ENCODE results near the gene HSPB6.
"Not testable (repeated sequence)": the region's sequence is repeated elsewhere in the genome, so short reads cannot be mapped to it uniquely, and the experiment has no call there.

The HSPB6 gene

DNA sequence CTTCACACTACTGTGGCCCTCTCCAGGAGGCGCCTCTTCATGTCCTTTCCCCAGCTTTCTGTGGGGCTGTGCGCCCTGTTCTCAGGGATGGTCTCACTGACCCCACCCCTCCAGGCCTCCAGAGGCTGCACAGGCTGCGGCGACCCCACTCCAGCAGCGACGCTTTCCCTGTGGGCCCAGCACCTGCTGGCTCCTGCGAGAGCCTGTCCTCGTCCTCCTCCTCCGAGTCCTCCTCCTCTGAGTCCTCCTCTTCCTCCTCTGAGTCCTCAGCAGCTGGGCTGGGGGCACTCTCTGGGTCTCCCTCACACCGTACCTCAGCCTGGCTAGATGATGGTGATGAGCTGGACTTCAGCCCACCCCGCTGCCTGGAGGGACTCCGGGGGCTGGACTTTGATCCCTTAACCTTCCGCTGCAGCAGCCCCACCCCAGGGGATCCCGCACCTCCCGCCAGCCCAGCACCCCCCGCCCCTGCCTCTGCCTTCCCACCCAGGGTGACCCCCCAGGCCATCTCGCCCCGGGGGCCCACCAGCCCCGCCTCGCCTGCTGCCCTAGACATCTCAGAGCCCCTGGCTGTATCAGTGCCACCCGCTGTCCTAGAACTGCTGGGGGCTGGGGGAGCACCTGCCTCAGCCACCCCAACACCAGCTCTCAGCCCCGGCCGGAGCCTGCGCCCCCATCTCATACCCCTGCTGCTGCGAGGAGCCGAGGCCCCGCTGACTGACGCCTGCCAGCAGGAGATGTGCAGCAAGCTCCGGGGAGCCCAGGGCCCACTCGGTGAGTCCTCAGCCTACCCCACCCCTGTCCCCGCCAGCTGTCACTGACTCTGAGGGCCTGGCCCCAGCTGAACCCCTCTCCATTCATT lies 29.7 kb upstream of the HSPB6 start:
- no peak for DNase-seq (ENCODE audit: low spot score)

DNA sequence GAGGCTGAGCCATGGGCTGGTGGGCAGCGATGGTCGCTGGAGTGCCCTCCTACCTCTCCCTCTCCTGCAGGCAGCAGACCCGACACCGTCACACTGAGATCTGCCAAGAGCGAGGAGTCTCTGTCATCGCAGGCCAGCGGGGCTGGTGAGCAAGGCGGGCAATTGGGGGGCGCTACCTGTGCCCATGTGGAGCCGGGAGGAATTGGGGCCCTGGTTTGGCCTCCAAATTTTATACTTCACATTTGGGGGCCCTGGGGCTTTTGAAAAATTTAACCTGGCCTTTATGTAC lies 28.5 kb upstream of the HSPB6 start:
- DNase-seq (ENCODE audit: low spot score): no peak

DNA sequence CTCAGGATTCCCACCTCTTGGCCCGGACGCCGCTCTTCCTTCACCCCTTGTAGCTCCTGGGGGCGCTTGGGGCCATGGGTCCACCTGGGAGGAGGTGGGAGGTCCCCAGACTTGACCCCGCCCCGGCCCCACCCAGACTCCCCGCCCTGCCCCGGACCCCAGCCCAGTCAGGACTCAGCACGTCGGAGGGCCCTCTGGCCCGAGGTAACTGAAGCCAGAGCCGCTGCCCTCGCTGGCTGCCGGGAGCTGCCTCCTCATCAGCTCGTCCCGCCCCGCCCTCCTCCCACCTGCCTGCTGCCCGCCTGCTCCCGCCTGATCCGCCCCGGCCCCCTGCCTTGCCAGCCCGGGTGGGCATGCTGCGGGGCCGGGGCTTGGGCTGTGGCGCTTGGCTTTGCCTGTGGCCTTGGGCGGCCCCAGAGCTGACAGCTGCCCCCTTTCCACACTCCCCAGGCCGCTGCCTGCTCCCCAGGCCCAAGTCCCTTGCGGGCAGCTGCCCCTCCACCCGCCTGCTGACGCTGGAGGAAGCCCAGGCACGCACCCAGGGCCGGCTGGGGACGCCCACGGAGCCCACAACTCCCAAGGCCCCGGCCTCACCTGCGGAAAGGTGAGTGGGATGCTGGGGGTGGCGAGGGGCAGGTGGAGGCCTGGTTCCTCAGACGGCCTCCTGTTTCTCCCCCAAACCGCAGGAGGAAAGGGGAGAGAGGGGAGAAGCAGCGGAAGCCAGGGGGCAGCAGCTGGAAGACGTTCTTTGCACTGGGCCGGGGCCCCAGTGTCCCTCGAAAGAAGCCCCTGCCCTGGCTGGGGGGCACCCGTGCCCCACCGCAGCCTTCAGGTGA lies 27.9 kb upstream of the HSPB6 start:
- no peak for DNase-seq (ENCODE audit: low spot score)

DNA sequence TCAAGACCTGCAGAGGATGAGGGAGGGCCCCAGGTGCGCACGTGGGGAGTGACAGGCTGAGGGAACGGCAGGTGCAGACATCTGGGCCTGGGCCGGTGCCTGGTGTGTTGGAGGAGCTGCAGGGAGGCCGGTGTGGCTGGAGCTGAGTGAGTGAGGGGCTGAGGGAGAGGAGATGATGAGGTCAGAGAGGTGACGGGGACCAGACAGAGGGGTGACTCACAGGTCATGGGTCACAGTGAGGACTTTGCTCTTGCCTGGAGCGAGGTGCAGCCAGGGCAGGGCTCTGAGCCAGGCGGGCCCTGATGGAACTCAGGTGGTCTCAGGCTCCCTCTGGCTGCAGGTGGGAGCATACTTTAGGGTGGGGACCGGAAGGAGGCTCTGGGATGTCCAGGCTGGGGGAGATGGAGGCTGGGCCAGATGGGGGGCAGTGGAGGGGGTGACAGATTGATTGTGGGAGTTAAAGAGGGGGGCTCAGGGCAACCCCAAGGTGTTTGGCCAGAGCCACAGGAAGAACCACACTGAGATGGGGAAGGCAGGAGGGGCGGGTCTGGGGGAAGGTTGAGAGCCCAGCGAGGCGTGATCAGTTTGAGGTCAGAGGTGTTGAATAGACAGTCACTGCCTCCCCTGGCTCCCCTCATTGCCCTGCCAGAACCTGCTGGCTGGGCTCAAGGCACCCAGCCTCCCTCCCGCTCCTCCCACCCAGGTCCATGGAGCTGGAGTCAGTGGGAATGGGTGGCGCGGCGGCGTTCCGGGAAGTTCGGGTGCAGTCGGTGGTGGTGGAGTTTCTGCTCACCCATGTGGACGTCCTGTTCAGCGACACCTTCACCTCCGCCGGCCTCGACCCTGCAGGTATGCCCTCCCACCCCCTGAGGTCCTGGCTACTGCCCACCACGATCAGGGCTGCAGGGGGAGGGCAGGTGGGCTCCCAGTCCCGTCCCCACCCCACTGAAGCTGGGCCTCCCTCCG lies 26.9 kb upstream of the HSPB6 start:
- no peak for DNase-seq (ENCODE audit: low spot score)

DNA sequence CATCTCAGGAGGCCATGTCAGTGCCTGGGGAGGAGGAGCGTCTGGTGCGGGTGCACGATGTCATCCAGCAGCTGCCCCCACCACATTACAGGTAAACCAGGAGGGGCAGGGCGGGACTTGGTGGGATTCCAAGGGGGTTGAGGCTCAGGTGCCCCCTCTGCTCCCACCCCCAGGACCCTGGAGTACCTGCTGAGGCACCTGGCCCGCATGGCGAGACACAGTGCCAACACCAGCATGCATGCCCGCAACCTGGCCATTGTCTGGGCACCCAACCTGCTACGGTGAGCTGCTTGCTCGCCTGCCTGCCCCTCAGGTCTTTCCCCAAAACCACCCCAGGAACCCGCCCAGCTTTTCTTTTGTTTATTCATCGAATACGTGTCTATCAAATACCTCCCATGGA lies 25.8 kb upstream of the HSPB6 start:
- no peak for DNase-seq (ENCODE audit: low spot score)

DNA sequence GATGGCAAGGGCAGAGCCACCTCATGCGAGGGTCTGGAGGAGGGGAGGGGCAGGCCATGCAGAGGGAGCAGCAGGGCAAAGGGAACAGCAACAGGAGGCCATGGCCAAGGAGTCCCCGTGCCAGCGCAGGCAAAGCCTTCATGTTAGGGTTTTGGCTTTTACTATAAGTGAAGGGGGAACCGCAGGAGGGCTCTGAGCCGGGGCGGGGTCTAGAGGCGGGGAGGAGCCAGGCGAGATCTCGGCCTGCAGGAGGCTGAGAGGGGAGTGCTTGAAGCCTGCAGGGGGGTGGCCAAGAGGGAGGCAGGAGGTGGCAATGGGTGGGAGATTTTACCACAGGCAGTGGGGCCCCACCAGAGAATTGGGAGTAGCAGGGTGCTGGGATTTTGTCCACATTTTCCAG lies 24.8 kb upstream of the HSPB6 start:
- no peak for DNase-seq (ENCODE audit: low spot score)

DNA sequence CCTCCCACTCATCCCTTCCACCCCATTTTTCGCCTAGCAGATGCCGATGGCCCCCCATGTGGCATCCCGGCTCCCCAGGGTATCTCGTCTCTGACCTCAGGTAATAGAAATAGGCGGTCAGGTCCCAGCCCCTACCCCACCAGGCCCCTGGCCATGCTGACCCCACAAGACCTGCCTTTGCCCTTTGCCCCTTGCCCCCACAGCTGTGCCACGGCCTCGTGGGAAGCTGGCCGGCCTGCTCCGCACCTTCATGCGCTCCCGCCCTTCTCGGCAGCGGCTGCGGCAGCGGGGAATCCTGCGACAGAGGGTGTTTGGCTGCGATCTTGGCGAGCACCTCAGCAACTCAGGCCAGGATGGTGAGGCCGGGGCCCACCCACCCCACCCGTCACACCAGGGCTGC lies 23.9 kb upstream of the HSPB6 start:
- no peak for DNase-seq (ENCODE audit: low spot score)

DNA sequence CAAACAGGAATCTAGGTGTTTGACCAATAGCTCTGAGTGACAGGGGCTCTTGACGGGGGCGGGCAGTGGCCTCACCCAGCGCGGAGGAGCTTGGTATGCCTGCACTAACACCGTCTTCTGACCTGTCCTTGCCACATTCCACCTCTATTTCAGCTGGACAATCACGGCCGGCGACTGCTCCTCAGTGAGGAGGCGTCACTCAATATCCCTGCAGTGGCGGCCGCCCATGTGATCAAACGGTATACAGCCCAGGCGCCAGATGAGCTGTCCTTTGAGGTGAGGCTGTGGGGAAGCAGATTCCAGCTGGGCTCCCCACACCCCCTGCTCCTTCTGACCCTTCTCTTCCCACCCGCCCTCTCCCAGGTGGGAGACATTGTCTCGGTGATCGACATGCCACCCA lies 23.2 kb upstream of the HSPB6 start:
- no peak for DNase-seq (ENCODE audit: low spot score)

DNA sequence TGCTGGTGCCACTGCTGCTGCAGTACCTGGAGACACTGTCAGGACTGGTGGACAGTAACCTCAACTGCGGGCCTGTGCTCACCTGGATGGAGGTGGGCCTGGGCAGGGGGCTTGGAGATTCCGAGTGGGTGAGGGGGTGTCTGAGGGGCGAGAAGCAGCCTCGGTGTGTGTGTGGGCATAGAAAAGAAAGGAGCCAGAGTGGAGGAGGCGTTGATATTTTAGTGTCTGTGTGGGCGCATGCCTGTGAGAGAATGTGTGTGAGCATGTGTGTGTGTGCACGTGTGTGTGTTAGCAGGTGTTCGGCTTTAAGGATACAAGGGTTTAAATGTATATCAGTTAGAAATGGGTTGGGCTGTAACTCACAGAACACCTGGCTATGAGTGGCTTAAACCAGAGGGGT lies 22.2 kb upstream of the HSPB6 start:
- no peak for DNase-seq (ENCODE audit: low spot score)

DNA sequence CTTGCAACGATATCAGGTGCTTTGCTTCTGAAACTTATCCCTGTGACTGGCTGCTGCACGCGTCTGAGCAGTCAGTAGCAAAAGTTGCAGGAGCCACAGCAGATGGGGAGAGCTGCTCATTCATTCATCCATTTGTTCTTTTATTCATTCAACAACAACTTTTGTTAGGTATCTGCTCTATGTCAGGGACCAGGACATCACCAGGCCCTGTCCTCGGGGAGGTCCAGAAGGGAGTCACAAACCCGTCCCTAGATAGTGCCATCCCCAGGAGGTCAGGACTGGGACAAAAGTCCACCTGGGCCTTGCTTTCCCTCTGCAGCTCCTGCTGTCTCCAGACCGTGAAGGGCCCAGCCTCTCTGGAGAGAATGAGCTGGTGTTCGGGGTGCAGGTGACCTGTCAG lies 21.1 kb upstream of the HSPB6 start:
- DNase-seq (ENCODE audit: low spot score): no peak

DNA sequence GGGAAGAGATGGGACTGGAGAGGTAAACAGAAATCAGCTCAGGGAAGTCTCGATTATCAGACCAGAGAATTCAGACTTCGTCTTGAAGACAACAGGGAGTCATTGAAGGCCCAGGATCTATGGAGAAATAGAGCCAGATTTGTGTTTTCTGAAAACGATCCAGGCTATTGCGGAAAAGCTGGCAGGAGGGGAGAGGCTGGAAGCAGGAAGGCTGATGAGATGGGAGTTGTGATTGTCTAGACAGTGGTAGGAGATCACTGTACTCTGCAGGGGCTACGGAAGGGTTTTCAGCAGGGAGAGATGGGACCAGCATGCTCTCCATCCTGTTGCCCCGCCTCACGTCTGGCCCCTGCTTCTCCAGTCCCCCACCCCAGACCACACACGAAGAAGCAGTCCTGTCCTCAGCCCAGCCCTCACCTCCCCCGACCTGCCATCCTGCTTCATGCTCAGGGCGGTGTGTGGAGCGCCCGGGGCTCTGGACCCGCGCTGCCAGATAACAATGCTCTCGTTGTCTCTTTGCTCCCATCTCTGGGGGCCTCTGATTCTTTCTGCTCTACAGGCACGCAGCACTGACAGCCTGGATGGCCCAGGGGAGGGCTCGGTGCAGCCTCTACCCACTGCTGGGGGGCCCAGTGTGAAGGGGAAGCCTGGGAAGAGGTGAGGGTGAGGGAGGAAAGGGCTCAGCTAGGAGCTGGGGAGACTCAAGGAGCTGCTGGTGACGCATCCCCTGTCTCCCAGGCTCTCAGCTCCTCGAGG lies 20.4 kb upstream of the HSPB6 start:
- peak; percentile 79 for DNase-seq (ENCODE audit: low spot score)

DNA sequence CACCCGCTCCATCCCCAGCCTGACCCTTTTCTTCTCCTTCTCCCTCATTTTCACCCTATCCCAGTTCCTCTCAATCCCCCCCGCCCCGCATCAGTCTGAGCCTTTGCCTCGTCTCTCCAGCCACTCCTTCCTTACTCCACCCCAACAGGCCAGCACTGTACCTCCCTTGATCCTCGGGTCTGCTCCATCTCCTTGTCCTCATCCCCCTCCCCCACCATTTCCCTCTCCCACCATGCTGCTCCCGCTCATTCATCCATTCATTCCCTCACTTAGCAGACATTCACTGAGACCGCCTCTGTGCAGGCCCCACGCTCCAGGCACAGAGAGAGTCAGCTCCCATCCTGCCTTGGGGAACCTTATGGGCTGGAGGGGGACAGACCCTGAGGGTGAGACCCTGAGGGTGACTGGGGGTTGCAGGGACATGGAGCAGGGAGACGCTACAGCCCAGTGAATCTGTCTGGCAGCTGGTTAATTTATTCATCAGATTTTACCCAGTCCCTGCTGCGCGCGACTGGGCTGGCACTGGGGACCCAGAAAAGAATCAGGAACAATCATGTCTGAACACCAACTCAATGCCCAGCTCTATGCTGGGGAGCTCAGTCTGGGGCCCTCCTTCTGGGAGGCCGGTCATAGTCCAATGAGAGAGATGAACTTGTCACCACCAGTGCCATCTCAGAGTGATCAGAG lies 19.4 kb upstream of the HSPB6 start:
- DNase-seq (ENCODE audit: low spot score): peak; percentile 20

DNA sequence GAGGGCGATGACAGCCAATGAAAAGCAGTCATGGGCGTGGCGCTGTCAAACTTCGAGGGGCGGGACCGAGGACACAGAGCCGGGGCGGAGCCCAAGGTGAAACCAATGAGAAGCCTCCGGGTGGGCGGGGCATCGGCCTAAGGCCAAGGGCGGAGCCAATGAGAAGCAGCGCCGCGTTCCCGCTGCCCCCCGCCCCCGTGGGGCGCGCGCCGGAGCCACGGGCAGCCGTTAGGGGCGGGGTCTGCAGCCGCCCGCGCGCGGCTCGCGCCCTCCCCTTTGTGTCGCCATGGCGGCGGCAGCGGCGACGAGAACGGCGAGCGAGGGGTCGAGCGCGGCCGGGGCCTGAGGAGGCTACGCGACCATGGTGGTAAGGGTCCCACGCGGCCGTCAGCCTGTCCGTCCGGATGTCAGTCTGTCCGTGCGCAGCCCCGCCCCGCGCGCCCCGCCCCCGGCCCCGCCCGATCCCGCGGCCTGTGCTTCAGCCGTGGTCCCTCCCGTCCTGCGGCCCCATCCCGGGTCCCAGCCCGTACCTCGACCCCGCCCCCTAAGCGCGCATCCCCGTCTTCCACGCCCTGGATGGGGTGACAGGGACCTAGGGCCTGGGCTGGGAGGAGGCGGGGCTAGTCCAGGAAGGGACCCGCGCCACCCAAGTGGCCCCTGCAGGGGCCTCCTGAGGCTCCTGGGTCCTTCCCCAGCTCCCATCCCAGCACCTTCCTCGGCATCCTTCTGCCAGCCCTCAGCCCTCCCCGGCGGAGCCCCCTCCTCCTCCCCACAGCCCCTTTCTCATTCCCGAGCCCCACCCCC lies 18.7 kb upstream of the HSPB6 start, which contains the start of gene ARHGAP33:
Gene ARHGAP33 (plus strand): TSS at position 267 of the 804 bp plus-strand sequence. CDS start 95 bp downstream, at position 362.
- peak; percentile 97 for DNase-seq (ENCODE audit: low spot score)

DNA sequence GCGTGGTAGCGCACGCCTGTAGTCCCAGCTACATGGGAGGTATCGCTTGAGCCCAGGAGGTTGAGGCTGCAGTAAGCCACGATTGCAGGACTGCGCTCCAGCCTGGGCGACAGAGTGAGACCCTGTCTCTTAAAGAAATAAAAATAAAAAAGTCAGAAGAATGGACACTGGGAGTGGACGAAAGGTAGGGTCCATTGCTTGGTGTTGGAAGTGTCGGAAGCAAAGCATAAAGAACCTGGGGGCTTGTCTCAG lies 18.1 kb upstream of the HSPB6 start:
- DNase-seq (ENCODE audit: low spot score): no peak

DNA sequence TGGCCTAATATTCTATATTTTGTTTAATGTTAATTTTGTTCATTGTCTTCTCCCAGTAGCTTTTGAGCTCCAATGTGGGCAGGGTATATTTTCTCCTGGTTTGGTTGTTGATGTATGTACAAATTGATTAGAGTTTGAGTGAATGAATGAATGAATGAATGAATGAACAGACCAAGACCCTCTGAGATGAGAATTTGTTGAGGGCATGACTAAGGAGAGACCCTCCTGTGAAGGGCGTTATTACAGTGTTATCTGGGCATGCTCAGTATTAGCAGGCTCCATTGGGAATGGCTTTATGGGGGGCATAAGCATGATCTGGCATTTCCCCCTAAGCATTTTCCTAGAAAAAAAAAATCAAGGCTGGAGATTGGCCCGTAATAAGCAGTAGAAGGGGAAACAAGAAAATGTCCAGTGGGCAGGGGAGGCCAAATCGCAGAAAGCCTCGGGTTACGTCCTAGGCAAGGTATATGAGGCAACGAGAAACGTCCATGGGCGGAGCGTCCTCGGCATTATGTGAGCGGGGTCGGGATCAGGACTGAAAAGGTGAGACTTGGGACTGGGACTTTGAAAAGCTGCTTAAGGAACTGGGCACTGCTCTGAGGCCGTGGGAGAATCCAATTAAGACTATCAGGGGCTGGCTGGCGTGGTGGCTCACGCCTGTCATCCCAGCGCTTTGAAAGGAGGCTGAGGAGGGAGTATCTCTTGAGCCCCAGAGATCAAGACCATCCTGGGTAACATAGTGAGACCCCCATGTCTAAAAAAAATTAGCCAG lies 17.6 kb upstream of the HSPB6 start:
- DNase-seq (ENCODE audit: low spot score): no peak

DNA sequence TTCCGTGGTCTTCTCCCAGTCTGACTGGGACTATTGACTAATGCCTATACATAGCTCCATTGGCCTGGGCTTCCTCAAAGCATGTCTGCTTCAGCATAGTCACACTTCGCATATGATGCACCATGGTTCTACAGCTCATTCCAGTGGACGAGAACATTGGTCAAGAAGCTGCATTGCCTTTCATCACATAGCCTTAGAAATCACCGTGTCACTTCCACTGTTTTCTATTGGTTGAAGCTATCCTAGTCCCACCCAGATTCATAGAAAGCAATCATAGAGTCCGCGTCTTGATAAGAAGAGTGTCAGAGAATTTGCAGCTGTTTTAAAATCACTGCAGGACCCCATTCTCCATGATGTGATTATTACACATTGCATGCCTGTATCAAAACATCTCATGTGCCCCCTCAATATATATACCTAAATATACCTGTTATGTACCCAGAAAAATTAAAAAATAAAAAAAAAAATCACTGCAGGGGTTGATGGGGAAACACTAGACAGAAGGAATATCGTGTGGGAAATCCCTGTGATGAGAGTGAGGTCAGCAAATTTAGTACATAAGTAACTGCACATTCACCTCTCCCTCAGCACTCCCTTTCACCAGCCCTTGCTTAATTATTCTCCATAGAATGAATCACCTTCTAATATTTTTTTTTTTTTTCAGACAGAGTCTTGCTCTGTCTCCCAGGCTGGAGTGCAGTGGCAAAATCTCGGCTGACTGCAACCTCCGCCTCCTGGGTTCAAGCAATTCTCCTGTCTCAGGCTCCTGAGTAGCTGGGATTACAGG lies 16.4 kb upstream of the HSPB6 start:
- no peak for DNase-seq (ENCODE audit: low spot score)

DNA sequence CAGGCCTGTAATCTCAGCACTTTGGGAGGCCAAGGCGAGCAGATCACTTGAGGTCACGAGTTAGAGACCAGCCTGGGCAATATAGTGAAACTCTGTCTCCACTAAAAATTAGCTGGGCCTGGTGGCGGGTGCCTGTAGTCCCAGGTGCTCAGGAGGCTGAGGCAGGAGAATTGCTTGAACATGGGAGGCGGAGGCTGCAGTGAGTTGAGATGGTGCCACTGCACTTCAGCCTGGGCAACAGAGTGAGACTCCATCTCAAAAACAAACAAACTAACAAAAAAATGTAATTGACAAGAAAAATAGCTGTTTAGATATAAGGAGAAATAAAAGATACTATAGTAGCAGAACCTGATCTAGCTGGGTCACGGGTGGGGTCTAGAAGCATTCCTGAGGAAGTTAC lies 15.5 kb upstream of the HSPB6 start:
- not testable (repeated sequence) for DNase-seq (ENCODE audit: low spot score)

DNA sequence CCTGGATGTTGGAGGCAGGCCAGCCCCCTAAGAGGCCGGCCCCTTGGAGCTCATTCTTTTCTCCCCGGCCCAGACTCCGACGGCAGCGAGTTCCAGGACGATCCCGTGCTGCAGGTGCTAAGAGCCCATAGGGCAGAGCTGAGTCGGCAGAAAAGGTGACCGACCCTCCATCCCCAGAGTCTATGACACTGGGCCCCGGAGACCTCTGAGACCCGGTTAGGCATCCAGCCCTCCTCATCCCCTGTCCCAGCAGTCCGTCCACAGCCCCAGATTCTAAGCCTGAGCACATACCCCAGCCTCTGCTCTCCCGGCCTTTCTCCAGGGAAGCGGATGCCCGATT lies 11.2 kb upstream of the HSPB6 start:
- no peak for DNase-seq (ENCODE audit: low spot score)
